ENCODE measurements around the gene OR51A7. TPM values are rescaled to one million over a fixed set of nuclear protein-coding genes. Genes with fewer than 3 reads are reported as not detected.

The OR51A7 gene
- total RNA-seq, 1 experiment from 2014 or later = not detected

GRCh38 chr11:4921796-4922195, 18.2 kb downstream of the OR51A7 start (continued):
- no peak for TF ChIP-seq PRDM15 (CRISPR knock-in tag; IDR thresholded peaks at IDR 0.05)

GRCh38 chr11:4922304-4922703, 18.7 kb downstream of the OR51A7 start:
- no peak overlapping the region for H3K4me3 Mint-ChIP-seq
- H3K27ac Mint-ChIP-seq = no peak overlapping the region
- no peaks in the 10 kb centered on the region for H3K36me3 Mint-ChIP-seq
- ATAC-seq (no peak), DNase-seq (ENCODE audit: low spot score) (no peak)
- POLR2A ChIA-PET = no interaction called here
- H3K4me1 Mint-ChIP-seq = no peaks in the 10 kb centered on the region
- TF ChIP-seq ZNF121 (CRISPR knock-in tag; IDR thresholded peaks at IDR 0.05) (no peak), ZNF416 (CRISPR knock-in tag; IDR thresholded peaks at IDR 0.05) (no peak), E2F1 (CRISPR knock-in tag; IDR thresholded peaks at IDR 0.05) (no peak), CDX4 (CRISPR knock-in tag; IDR thresholded peaks at IDR 0.05; ENCODE audit: borderline replicate concordance) (no peak), ZNF263 (CRISPR knock-in tag; IDR thresholded peaks at IDR 0.05; ENCODE audit: low read depth) (no peak), ZNF317 (CRISPR knock-in tag; IDR thresholded peaks at IDR 0.05; ENCODE audit: borderline replicate concordance, low read depth) (no peak), ZNF232 (CRISPR knock-in tag; IDR thresholded peaks at IDR 0.05) (no peak), GRHL2 (CRISPR knock-in tag; IDR thresholded peaks at IDR 0.05; ENCODE audit: insufficient replicate concordance, severe bottlenecking) (no peak), ELF4 (CRISPR knock-in tag; IDR thresholded peaks at IDR 0.05; ENCODE audit: low read depth) (no peak), MLX (CRISPR knock-in tag; IDR thresholded peaks at IDR 0.05) (no peak), AR (CRISPR knock-in tag; IDR thresholded peaks at IDR 0.05) (no peak), FOXP1 (CRISPR knock-in tag; IDR thresholded peaks at IDR 0.05; ENCODE audit: borderline replicate concordance) (no peak), TEAD4 (CRISPR knock-in tag; IDR thresholded peaks at IDR 0.05) (no peak)
- TF ChIP-seq, protein P1, sequence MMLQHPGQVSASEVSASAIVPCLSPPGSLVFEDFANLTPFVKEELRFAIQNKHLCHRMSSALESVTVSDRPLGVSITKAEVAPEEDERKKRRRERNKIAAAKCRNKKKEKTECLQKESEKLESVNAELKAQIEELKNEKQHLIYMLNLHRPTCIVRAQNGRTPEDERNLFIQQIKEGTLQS (CRISPR knock-in tag; conservative IDR thresholded peaks at IDR 0.05) = no peak
- TF ChIP-seq, protein P2, sequence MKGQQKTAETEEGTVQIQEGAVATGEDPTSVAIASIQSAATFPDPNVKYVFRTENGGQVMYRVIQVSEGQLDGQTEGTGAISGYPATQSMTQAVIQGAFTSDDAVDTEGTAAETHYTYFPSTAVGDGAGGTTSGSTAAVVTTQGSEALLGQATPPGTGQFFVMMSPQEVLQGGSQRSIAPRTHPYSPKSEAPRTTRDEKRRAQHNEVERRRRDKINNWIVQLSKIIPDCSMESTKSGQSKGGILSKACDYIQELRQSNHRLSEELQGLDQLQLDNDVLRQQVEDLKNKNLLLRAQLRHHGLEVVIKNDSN (CRISPR knock-in tag; IDR thresholded peaks at IDR 0.05) = no peak
- no peaks in the 10 kb centered on the region; the same call in 1 of the 2 replicates for H3K27me3 Mint-ChIP-seq (ENCODE audit: low read depth)
- no peaks in the 10 kb centered on the region for H3K9me3 Mint-ChIP-seq
- CTCF ChIA-PET = no interaction called here
